B cell (primary cell): Measurements from ENCODE around the gene CSMD2. TPM values are rescaled to one million over a fixed set of nuclear protein-coding genes. Genes with fewer than 3 reads are reported as not detected.

Experiments used
- ATAC-seq: fragments of 200-7000 bp; cut with Tn5 transposase; one replicate; pipeline ENCODE4 v1.10.0; 2021; ENCODE audit warnings: low read depth, mild to moderate bottlenecking, moderate number of reproducible peaks, moderate library complexity
- CTCF ChIA-PET: fragments of 350-600 bp; sonication (Branson Sonifier 250); formaldehyde crosslinking; loops from one replicate; lab custom pipeline; 2021; ENCODE audit warnings: antibody characterized with exemption, inconsistent platforms; lab: Charles Lee
- POLR2A ChIA-PET: fragments of 350-600 bp; sonication (Branson Sonifier 250); formaldehyde crosslinking; loops from one replicate; lab custom pipeline; 2021; ENCODE audit warnings: antibody characterized with exemption; lab: Charles Lee
- DNase-seq: peaks from one replicate; pipeline ENCODE4 v3.0.0; 2013
- H2AFZ ChIP-seq: 2 replicates; pipeline ENCODE4 v1.6.1; 2012; ENCODE audit warnings: mild to moderate bottlenecking, low read depth, low read length; ENCODE audit not compliant: insufficient read depth, poor library complexity, severe bottlenecking
- H3K27ac ChIP-seq, 2 donors: 1 replicate in 1 of 2; 2 replicates in 1 of 2; pipeline ENCODE4 v1.5.1; 2012 to 2013; ENCODE audit warnings: low read length in 2 of 2, mild to moderate bottlenecking in 2 of 2, moderate library complexity in 1 of 2
- H3K27me3 ChIP-seq, 4 experiments: fragments of 200-600 bp in 1 of 4; sonication (generic) in 1 of 4; replicated peaks in 1 of 4; 1 replicate in 2 of 4; 2 replicates in 2 of 4; pipeline versions ENCODE4 v1.6.1 to v1.7.0; 2013 to 2016; ENCODE audit warnings: low read length in 3 of 4, mild to moderate bottlenecking in 2 of 4, mixed read lengths in 1 of 4, moderate library complexity in 1 of 4; ENCODE audit not compliant: insufficient read depth in 4 of 4, control insufficient read depth in 3 of 4; ENCODE audit errors: control extremely low read depth in 1 of 4
- H3K36me3 ChIP-seq, 2 experiments: replicated peaks in 1 of 2; 1 replicate in 1 of 2; 2 replicates in 1 of 2; pipeline versions ENCODE4 v1.6.1 to v1.7.1; 2013; ENCODE audit warnings: low read length in 1 of 2; ENCODE audit not compliant: insufficient read depth in 2 of 2, control insufficient read depth in 1 of 2; ENCODE audit errors: control extremely low read depth in 1 of 2, extremely low read depth in 1 of 2
- H3K4me1 ChIP-seq, 2 donors: fragments of 200-600 bp in 1 of 2; sonication (generic) in 1 of 2; 1 replicate in 1 of 2; 2 replicates in 1 of 2; pipeline versions ENCODE4 v1.5.1 to v1.6.1; 2013 to 2017; ENCODE audit warnings: low read length in 2 of 2; ENCODE audit not compliant: control insufficient read depth in 2 of 2, insufficient read depth in 2 of 2
- H3K4me2 ChIP-seq: replicated peaks from 2 replicates; pipeline ENCODE3; 2012; ENCODE audit warnings: mild to moderate bottlenecking, low read depth, low read length; ENCODE audit not compliant: poor library complexity, severe bottlenecking
- H3K4me3 ChIP-seq, 5 experiments: fragments of 200-600 bp in 1 of 5; sonication (generic) in 1 of 5; 1 replicate in 3 of 5; 2 replicates in 2 of 5; pipeline versions ENCODE4 v1.5.1 to v1.7.0; 2011 to 2016; ENCODE audit warnings: low read length in 4 of 5, mild to moderate bottlenecking in 4 of 5, low read depth in 2 of 5, control low read depth in 1 of 5, moderate library complexity in 1 of 5; ENCODE audit not compliant: insufficient read depth in 1 of 5; ENCODE audit errors: control extremely low read depth in 1 of 5, extremely low read depth in 1 of 5
- H3K79me2 ChIP-seq: fragments of 200-600 bp; sonication (generic); one replicate; pipeline ENCODE4 v1.6.0; 2016; ENCODE audit warnings: low read length; ENCODE audit not compliant: control insufficient read depth, insufficient read depth
- H3K9ac ChIP-seq: fragments of 200-600 bp; sonication (generic); 2 replicates; pipeline ENCODE4 v1.6.1; 2017; ENCODE audit warnings: mild to moderate bottlenecking, low read length, moderate library complexity
- H3K9me3 ChIP-seq, 3 donors: one replicate each; pipeline versions ENCODE4 v1.6.1 to v1.7.1; 2013; ENCODE audit warnings: low read length in 2 of 3; ENCODE audit not compliant: control insufficient read depth in 2 of 3, insufficient read depth in 1 of 3; ENCODE audit errors: control extremely low read depth in 1 of 3
- H4K20me1 ChIP-seq: 2 replicates; pipeline ENCODE4 v1.6.0; 2012; ENCODE audit warnings: mild to moderate bottlenecking, low read length; ENCODE audit not compliant: insufficient read depth, control insufficient read depth, poor library complexity, severe bottlenecking
- H3K27ac Mint-ChIP-seq: one replicate; pipeline ENCODE4 v1.8.0; 2021; ENCODE audit warnings: mixed read lengths
- H3K27me3 Mint-ChIP-seq: one replicate; pipeline ENCODE4 v1.8.0; 2021; ENCODE audit warnings: mixed read lengths
- H3K4me1 Mint-ChIP-seq: one replicate; pipeline ENCODE4 v1.8.0; 2021; ENCODE audit warnings: mixed read lengths
- H3K4me3 Mint-ChIP-seq: one replicate; pipeline ENCODE4 v1.8.0; 2021; ENCODE audit warnings: mixed read lengths
- H3K9me3 Mint-ChIP-seq: one replicate; pipeline ENCODE4 v1.8.0; 2022; ENCODE audit warnings: mixed read lengths; ENCODE audit not compliant: insufficient read depth
- CTCF ChIP-seq: fragments of 200-600 bp; IDR thresholded peaks from one replicate; pipeline ENCODE4 v1.8.0; 2022; ENCODE audit warnings: antibody characterized with exemption, mild to moderate bottlenecking
- EZH2 ChIP-seq: IDR thresholded peaks from 2 replicates; pipeline ENCODE4 v1.6.1; 2012; ENCODE audit warnings: borderline replicate concordance, low read depth, mild to moderate bottlenecking, moderate library complexity, low read length; ENCODE audit not compliant: insufficient read depth, poor library complexity, severe bottlenecking
- WGBS: methylation state at CpG from one replicate; pipeline ENCODE4 v1.1.5; 2013; ENCODE audit warnings: missing lambda C conversion rate; ENCODE audit not compliant: insufficient coverage; 5-methylcytosine and 5-hydroxymethylcytosine counted together
- intact Hi-C: fragments of 100-400 bp; cut with micrococcal nuclease; formaldehyde crosslinking; loops from one replicate; pipeline ENCODE4 v1.10.0; 2022
- polyA plus RNA-seq: library from polyadenylated mRNA; depleted of rRNA; stranded (reverse); fragments of >200 nt; gene quantifications from 2 replicates; pipeline ENCODE4 v1.2.3, GENCODE V29; 2012
- total RNA-seq, 2 donors: library from RNA; stranded (reverse); fragments of 120-200 nt in 1 of 2; gene quantifications; 1 replicate in 1 of 2; 2 replicates in 1 of 2; pipeline versions ENCODE4 v1.2.3 to v1.2.4, GENCODE V29; 2013 to 2022

CSMD2 gene
- total and polyA plus RNA-seq, 2 donors (not counting 1 experiment from before 2014, with no cell fraction given): not detected

GRCh38 chr1:33660956-33661355, 504.1 kb downstream of the CSMD2 start:
- Mint-ChIP-seq H3K27ac (no peak overlapping the region), H3K27me3 (peaks cover 12% of the 10 kb centered on the region), H3K4me3 (no peak overlapping the region), H3K4me1 (no peaks in the 10 kb centered on the region), H3K9me3 (no peaks in the 10 kb centered on the region)
- intact Hi-C loops: no loop called here
- WGBS: 80% methylated on average over 1 of the region's 8 CpGs
- Histone ChIP-seq H3K9ac (no peak overlapping the region), H3K4me1 (no peaks in the 10 kb centered on the region), H3K36me3 (no peaks in the 10 kb centered on the region), H4K20me1 (no peaks in the 10 kb centered on the region), H3K9me3 (no peaks in the 10 kb centered on the region), H3K27me3 (no peaks in the 10 kb centered on the region), H3K4me3 (no peak overlapping the region), H3K4me2 (no peak overlapping the region), H3K27ac (no peak overlapping the region), H3K79me2 (no peaks in the 10 kb centered on the region), H2AFZ (no peak overlapping the region)
- ChIA-PET CTCF (interaction anchor here (1.3 kb wide), 1 partner anchor 30 kb away, joined by 3 read pairs; no protein-coding TSS in a partner anchor), POLR2A (no interaction called here)
- DNase-seq (no peak), ATAC-seq (no peak)
- TF ChIP-seq EZH2 (no peak), CTCF (no peak)

- 100% methylated on average over 1 of the region's 5 CpGs for WGBS
- Mint-ChIP-seq H3K27me3 (peaks cover 9% of the 10 kb centered on the region), H3K27ac (no peak overlapping the region), H3K4me3 (no peak overlapping the region), H3K9me3 (no peaks in the 10 kb centered on the region), H3K4me1 (no peaks in the 10 kb centered on the region)
- no peak for DNase-seq
- no peak for TF ChIP-seq CTCF
- TF ChIP-seq EZH2: no peak
- Histone ChIP-seq H3K36me3 (no peaks in the 10 kb centered on the region), H3K9me3 (no peaks in the 10 kb centered on the region), H3K79me2 (no peaks in the 10 kb centered on the region), H3K9ac (no peak overlapping the region), H3K4me3 (no peak overlapping the region), H4K20me1 (no peaks in the 10 kb centered on the region), H3K4me1 (no peaks in the 10 kb centered on the region), H3K4me2 (no peak overlapping the region), H2AFZ (no peak overlapping the region), H3K27ac (no peak overlapping the region), H3K27me3 (no peaks in the 10 kb centered on the region)
- no peak for ATAC-seq
- ChIA-PET CTCF (interaction anchor here (1.3 kb wide), 1 partner anchor 30 kb away, joined by 3 read pairs; no protein-coding TSS in a partner anchor), POLR2A (no interaction called here)
- intact Hi-C loops: no loop called here
These were observed 504.8 kb downstream of the CSMD2 start for GRCh38 chr1:33660244-33660643.
